Measurements from ENCODE around the gene HDAC9. TPM values are rescaled to one million over a fixed set of nuclear protein-coding genes. Genes with fewer than 3 reads are reported as not detected.

The HDAC9 gene
- total RNA-seq, 1 donor from 2014 or later = 28.6 TPM

DNA sequence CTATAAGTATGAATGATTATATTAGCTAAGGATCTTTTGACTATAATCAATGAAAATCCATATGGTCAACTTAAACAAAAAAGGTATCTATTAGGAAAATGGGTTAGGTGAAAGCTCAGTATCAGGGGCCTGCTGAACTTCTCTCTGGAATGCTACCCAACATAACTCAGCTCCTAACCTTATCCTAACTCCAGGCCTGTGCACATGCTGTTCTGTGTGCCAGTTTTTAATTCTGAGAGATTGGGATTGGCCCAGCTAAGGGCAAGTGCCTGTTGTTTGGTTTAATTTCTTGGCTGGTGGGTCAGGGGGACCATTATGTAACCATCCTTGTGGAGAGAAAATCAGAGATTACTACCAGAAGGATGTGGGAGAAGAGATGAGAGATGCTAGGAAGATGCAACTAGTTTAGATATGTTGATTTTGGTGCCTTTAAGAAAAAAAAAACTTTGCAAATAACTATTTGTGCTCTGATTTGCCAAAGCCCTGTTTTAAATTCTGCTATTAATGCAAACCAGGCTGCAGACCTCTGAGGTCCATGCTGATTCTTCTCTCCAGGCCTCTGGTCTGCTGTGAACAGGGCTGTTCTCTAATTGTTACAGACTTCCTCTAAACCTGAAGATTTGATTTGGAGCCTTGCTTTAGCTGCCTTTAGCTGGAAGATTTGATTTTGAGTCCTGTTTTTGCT, 23.9 kb upstream of the HDAC9 start:
- H3K79me2 ChIP-seq (ENCODE audit: low read depth) = no peaks in the 10 kb centered on the region
- no peak for DNase-seq (ENCODE audit: low spot score)
- H3K27me3 Mint-ChIP-seq (ENCODE audit: insufficient read depth, low read depth) = no peaks in the 10 kb centered on the region
- H3F3A ChIP-seq (ENCODE audit: low read depth) = no peaks in the 10 kb centered on the region
- H3K27me3 ChIP-seq = no peaks in the 10 kb centered on the region
- no peak overlapping the region for H3K4me3 Mint-ChIP-seq
- H3K4me1 ChIP-seq = no peaks in the 10 kb centered on the region
- H3K4me3 ChIP-seq = no peak overlapping the region
- no peaks in the 10 kb centered on the region for H3K36me3 ChIP-seq
- H3K4me2 ChIP-seq = no peak overlapping the region
- no peaks in the 10 kb centered on the region for H3K36me3 Mint-ChIP-seq
- H4K20me1 ChIP-seq (ENCODE audit: low read depth) = no peaks in the 10 kb centered on the region
- H3K9me3 ChIP-seq (ENCODE audit: low read depth) = no peaks in the 10 kb centered on the region
- TF ChIP-seq EZH2 (IDR thresholded peaks at IDR 0.05) = no peak
- TF ChIP-seq, protein P1, sequence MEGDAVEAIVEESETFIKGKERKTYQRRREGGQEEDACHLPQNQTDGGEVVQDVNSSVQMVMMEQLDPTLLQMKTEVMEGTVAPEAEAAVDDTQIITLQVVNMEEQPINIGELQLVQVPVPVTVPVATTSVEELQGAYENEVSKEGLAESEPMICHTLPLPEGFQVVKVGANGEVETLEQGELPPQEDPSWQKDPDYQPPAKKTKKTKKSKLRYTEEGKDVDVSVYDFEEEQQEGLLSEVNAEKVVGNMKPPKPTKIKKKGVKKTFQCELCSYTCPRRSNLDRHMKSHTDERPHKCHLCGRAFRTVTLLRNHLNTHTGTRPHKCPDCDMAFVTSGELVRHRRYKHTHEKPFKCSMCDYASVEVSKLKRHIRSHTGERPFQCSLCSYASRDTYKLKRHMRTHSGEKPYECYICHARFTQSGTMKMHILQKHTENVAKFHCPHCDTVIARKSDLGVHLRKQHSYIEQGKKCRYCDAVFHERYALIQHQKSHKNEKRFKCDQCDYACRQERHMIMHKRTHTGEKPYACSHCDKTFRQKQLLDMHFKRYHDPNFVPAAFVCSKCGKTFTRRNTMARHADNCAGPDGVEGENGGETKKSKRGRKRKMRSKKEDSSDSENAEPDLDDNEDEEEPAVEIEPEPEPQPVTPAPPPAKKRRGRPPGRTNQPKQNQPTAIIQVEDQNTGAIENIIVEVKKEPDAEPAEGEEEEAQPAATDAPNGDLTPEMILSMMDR (IDR thresholded peaks at IDR 0.05) = no peak
- no peak for TF ChIP-seq EZH2phosphoT487 (IDR thresholded peaks at IDR 0.05)
- no peak overlapping the region for H3K9ac ChIP-seq
- H3K27ac ChIP-seq = no peak overlapping the region
- H3K9me3 Mint-ChIP-seq = no peaks in the 10 kb centered on the region
- no peak overlapping the region for H2AFZ ChIP-seq (replicated peaks)
- H3K4me1 Mint-ChIP-seq = peaks cover 5% of the 10 kb centered on the region
- no peak overlapping the region for H3K27ac Mint-ChIP-seq

DNA sequence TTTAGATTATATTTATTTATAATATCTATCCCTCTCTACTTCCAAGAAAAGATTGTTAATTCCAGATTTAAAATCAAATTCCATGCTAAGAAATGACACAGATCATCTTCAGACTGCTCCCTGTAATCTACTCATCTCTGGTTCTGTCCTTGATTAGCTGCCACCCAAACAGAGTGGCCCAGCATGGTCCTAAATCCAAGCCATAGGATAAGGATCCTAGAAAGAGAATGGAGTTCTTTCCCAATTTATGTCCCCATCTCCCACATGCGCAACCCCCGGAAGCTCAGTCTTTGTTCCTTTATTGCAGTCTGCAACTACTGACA, 23.4 kb upstream of the HDAC9 start:
- Histone ChIP-seq H3K4me3 (no peak overlapping the region), H3K79me2 (ENCODE audit: low read depth) (no peaks in the 10 kb centered on the region), H3K27me3 (no peaks in the 10 kb centered on the region), H3K27ac (no peak overlapping the region), H3K9me3 (ENCODE audit: low read depth) (no peaks in the 10 kb centered on the region), H3K9ac (no peak overlapping the region), H3K4me1 (no peaks in the 10 kb centered on the region), H3F3A (ENCODE audit: low read depth) (no peaks in the 10 kb centered on the region), H2AFZ (replicated peaks) (peak overlapping the region; percentile 53), H3K36me3 (no peaks in the 10 kb centered on the region), H3K4me2 (no peak overlapping the region), H4K20me1 (ENCODE audit: low read depth) (no peaks in the 10 kb centered on the region)
- TF ChIP-seq, protein P1 (IDR thresholded peaks at IDR 0.05) = no peak
- TF ChIP-seq EZH2 (IDR thresholded peaks at IDR 0.05) (no peak), EZH2phosphoT487 (IDR thresholded peaks at IDR 0.05) (no peak)
- Mint-ChIP-seq H3K4me1 (peaks cover 11% of the 10 kb centered on the region), H3K9me3 (no peaks in the 10 kb centered on the region), H3K27ac (no peak overlapping the region), H3K36me3 (no peaks in the 10 kb centered on the region), H3K4me3 (no peak overlapping the region), H3K27me3 (ENCODE audit: insufficient read depth, low read depth) (no peaks in the 10 kb centered on the region)
- DNase-seq (ENCODE audit: low spot score) = no peak

DNA sequence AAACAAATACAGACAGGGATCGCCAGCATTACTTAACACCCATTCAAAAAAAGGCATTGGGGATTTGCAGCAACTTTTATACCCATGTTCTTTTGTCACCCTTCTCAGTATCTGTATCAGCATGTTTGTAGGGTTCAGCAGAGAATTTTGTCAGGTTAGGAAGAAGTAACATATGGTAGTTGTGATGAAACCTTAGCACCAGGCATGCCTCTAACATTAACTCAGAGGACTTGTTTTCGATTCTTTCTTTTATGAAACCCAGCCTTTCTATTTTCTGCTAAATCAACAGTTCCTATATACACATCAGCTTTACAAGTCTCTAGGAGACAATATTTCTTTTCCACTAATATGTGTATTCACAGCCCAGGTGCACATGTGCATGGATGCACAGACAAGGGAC, 22.4 kb upstream of the HDAC9 start:
- no peak overlapping the region for H3K9ac ChIP-seq
- TF ChIP-seq, protein P1 (IDR thresholded peaks at IDR 0.05) = no peak
- TF ChIP-seq EZH2phosphoT487 (IDR thresholded peaks at IDR 0.05) (no peak), EZH2 (IDR thresholded peaks at IDR 0.05) (no peak)
- DNase-seq (ENCODE audit: low spot score) = no peak
- no peak overlapping the region for H3K27ac ChIP-seq
- H3K27me3 Mint-ChIP-seq (ENCODE audit: insufficient read depth, low read depth) = no peaks in the 10 kb centered on the region
- H3K27ac Mint-ChIP-seq = no peak overlapping the region
- H2AFZ ChIP-seq (replicated peaks) = no peak overlapping the region
- no peaks in the 10 kb centered on the region for H3K36me3 Mint-ChIP-seq
- H3K9me3 Mint-ChIP-seq = no peaks in the 10 kb centered on the region
- no peaks in the 10 kb centered on the region for H3K27me3 ChIP-seq
- no peaks in the 10 kb centered on the region for H3K79me2 ChIP-seq (ENCODE audit: low read depth)
- H3K4me2 ChIP-seq = no peak overlapping the region
- H3K4me1 Mint-ChIP-seq = peaks cover 12% of the 10 kb centered on the region
- no peak overlapping the region for H3K4me3 ChIP-seq
- no peaks in the 10 kb centered on the region for H3K4me1 ChIP-seq
- no peaks in the 10 kb centered on the region for H4K20me1 ChIP-seq (ENCODE audit: low read depth)
- H3K9me3 ChIP-seq (ENCODE audit: low read depth) = no peaks in the 10 kb centered on the region
- no peak overlapping the region for H3K4me3 Mint-ChIP-seq
- H3F3A ChIP-seq (ENCODE audit: low read depth) = no peaks in the 10 kb centered on the region
- H3K36me3 ChIP-seq = no peaks in the 10 kb centered on the region
